HG03135 (cell line): ENCODE measurements around the gene C1QTNF2.
"Not testable (repeated sequence)": the region's sequence is repeated elsewhere in the genome, so short reads cannot be mapped to it uniquely, and the experiment has no call there.

Experiments
- ATAC-seq: cut with Tn5 transposase; IDR thresholded peaks from one replicate; pipeline ENCODE4 v1.9.1; 2021; ENCODE audit warnings: mild to moderate bottlenecking, moderate library complexity; ENCODE audit not compliant: unreplicated experiment

C1QTNF2 gene

DNA sequence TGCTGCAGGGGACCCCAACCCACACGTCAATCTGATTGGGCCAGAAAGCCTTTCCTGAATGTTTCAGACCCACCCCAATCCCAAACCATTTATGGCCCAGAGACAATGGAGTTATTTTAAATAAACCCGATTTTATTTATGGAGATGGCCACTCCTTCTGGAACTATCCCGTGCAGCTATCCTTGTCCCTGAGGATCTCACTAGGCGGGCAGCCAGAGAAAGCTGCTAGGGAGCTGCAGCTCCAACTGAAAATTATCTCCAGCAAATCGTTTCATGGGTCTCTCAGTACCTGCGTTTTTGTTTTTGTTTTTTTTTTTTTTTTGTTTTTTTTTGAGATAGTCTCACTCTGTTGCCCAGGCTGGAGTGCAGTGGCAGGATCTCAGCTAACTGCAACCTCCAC lies 23.0 kb downstream of the C1QTNF2 start:
- no peak for ATAC-seq

DNA sequence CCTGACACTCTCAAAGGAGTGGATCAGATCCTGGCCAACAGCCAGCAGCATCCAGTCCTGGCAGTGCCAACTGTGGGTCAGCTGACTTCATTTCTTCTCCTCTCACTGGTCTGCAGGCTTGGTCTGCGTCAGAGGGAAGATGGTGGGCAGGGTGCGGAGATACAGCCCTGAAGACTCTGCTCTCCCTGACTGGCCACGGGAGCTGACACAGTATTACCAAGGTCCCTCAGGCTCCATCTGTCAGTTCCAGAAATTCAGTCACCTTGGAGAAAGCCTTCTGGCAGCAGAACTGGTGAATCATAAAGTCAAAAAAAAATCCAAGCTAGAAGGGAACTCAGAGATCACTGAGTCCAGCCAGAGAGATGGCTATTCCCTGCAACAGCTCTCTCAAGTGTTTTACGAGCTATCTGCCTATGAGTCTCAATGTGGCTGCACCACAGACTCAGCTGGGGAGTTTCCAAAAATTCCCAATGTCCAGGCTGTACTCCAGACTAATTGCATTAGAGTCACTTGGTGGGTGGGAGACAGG lies 27.9 kb downstream of the C1QTNF2 start:
- ATAC-seq = no peak

- no peak for ATAC-seq
Observed at GRCh38 chr5:160341309-160341870, 29.0 kb downstream of the C1QTNF2 start.

DNA sequence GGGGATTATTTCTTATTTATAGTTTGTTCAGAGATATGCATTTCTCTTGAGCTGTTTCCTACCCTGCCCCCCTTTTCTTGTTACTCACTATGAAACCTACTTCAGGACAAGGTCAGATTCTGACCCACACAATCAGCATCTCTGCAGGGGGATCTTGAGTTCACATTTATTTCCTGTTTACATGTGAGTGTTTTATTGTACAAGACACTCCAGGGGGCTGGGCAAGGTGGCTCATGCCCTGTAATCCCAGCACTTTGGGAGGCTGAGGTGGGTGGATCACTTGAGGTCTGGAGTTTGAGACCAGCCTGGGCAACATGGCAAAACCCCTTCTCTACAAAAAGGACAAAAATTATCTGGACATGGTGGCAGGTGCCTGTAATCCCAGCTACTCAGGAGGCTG lies 29.9 kb downstream of the C1QTNF2 start:
- not testable (repeated sequence) for ATAC-seq

DNA sequence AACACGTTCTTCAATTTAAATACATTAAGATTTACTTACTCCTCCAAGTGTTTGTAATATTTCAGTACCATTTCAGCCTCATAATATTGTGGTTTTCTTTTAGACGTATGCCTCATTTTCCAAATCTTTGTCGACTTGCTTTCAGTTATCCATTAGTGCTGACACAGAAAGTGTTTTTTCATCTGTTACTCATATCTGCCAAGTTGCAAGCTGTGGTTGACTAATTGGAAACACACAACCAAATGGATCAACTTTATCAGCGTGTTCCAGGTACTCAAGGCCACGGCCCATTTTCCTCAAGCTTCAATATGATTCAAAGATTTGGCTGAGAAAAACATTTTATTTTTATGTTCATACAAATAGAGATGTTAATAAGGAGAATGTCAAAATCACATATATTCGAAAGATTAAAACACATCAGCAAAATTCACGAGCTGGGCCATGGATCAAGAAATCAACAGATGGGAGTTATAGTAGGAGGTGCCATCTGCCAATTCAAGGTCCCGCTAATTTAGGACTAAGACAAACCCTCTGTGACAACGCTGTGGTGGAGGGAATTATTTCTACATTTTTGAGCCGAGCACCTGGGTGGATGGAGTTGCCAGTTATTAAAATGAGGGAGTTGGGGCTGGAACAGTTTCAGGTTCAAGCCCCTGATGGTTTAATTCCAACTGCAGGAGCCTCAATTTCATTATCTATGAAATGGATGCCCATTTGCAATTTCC lies 30.9 kb downstream of the C1QTNF2 start:
- ATAC-seq = no peak

GRCh38 chr5:160334716-160335115 lies 35.7 kb downstream of the C1QTNF2 start:
- ATAC-seq = not testable (repeated sequence)

- ATAC-seq = no peak
Observed at GRCh38 chr5:160333721-160334120, 36.7 kb downstream of the C1QTNF2 start.

DNA sequence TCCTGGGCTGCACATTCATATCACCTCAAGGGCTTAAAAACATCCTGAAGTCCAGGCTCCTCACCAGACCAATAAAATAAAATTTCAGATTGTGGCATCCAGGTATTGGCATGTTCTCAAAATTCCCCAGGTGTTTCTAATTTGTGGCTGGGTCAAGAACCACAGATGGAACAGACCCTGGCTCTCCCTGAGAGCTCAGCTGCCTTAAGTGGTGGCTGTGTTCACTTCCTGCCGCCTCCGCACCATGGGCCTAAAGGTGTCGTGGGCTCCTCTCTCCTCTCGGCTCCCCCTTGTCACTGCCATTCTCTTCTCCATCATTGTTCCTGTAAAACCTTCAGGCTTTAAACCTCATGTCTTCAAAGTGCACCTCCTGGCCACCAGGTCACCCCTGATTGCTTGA lies 40.2 kb downstream of the C1QTNF2 start:
- no peak for ATAC-seq

DNA sequence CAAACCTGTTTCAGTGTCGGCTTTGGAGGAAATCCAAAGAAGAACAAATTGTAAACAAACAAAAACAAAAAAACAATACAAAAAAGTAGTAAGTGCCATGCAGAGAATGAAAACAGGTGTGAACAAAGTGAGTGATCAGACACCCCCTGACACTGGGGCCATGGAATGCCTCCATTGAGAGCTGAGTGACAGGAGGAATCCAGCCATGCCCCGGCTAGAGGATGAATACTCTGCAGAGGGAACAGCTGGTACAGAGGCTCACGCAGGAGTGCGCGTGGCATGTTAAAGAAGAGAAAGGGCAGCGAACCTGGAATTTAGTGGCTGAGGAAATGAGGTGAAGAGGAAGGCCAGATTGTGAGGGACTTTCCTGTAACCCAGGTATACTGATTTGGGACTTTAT lies 42.6 kb downstream of the C1QTNF2 start:
- ATAC-seq = no peak

DNA sequence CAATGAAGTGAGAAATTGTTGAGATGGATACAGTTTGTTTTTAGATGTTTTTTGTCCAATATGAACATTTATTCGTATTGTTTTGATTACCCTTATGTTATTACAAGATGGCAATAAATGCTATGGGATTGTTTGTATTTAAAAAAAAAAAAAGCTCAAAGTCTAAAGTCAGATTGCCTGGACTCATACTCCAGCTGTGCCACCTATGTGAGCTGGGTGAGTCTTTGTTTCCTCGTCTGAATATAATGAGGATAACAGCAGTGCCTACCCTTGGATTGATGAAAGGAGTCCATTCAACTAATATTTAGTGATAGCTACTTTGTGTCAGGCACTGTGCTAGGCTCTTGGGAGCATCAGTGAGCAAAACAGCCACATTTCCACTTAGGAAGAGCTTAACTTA lies 43.4 kb downstream of the C1QTNF2 start:
- no peak for ATAC-seq

GRCh38 chr5:160325716-160326115 lies 44.7 kb downstream of the C1QTNF2 start:
- no peak for ATAC-seq

- no peak for ATAC-seq
Observed at GRCh38 chr5:160324886-160325285, 45.5 kb downstream of the C1QTNF2 start.

DNA sequence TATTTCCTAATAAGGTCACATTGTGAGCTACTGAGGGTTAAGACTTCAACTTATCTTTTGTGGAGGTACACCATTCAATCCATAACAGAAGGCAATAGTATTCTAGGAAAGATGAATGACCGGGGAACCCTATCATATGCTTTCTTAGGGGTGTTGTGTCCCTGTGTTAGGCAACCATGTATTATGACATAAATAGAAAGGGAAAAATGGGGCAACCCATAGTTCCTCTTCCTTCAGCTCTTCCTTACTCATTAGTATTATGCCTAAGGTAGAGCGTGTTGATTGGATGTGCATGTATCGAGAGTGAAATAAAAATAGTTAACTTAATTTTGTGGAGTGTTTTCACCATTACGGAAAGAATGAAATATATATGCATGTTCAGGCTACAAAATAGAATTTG lies 52.0 kb downstream of the C1QTNF2 start:
- ATAC-seq = no peak

- ATAC-seq = no peak
Observed at GRCh38 chr5:160317434-160317833, 53.0 kb downstream of the C1QTNF2 start.

GRCh38 chr5:160315968-160316367 lies 54.5 kb downstream of the C1QTNF2 start:
- no peak for ATAC-seq

DNA sequence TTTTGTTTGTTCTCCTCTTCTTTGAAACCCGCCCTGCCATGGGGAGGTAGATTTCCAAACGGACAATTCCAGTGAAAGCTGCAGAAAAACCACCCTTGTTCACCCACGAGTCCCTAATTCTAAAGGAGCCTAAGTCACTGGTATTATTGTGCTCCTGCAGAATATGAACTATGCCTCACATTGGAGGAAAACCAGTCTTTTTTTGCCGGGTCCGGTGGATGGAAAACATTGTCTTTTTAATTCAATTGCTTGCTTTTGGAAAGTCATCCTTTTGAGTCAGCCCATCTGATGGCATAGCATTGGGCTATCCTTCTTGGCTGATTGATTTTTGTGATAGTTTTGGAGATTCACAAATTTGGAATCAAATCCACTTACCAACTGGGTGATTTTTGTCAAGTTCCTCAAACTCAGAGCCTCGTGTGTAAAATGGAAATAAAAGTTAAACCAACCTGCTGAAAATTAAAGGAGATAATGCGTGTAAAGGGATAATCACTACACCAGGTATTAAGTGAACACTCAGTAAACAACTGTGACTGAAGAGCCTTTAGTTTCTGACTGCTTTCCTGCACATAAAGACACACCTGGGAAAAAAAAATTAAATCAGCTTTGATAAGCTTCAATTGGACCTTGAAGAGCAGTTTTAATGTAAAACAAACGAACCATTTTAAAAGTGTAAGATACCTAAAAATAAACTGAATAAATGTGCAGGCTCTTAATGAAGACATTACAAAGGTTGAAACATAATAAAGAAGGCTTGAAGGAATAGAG lies 57.3 kb downstream of the C1QTNF2 start:
- ATAC-seq = no peak

DNA sequence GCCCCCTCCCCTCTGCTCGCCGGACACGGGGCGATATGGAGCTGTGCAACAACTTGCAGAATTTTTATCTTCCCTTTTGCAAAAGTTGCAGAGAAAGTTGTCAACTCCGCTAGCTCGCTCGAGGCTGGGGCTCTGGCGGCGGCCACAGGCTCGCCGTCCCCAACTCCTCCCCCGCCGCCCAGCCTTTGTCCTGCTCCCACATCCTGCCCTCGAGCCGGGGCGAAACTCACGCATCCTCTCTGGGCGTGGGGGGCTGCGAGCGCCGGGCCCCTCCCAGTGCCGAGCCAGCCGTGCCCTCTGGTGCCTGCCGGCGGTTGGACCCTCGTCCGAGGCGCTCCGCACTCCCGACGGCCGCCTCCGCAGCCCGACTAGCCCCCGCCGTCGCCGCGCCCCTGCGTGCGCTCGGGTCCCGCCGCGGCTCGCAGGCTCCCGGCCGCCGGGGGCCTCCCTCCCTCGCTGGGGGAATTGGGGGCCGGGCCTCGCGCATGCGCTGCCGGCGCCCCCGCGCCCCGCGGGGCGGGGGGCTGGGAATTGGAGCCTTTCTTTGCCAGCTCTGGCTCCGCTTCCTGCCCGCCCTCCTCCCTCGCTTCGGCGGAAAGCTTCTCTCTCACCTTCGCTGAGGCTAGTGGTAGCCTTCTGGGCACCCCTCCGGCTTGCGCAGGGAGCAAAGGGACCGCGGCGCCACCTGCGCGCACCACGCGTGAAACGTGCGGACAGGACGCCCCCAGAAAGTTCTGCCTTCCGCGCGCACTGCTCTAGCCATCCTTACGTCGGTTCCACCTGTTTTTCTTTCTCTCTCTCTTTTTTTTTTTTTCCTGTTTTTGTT lies 58.1 kb downstream of the C1QTNF2 start, which contains the start of gene CCNJL:
Gene CCNJL (minus strand): TSS at position 431 of the 826 bp plus-strand sequence. CDS start 641 bp downstream, outside the sequence.
- ATAC-seq = peak; percentile 47

DNA sequence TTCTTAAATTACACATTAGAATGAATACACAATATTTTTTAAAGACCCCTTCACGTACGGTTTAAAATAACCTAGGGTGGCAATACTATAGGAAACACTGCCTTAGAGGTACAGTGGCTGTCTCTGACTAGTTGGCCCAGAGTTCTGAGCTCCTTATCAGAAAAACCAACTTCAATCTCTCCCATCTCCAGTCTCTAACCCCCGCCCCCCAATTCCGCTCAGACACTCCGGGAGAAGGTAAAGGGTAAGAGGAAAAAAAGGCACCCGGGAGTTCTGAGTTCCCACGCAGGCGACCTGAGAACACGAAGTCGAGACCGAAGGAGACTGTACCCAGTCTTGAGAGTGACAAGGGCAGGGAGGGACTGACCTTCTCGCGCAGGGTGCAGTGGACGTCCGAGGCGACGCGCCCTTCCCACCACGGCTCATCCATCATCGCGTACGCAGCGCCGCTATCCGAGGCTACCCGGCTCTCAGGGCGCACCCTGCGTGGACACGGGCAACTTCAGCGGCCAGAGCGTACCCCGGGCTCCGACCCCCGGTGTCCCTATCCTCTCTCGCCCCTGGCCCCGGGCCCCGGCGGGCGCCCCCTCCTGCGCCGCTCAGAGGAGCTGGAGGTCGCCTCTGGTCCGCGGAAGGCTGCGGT lies 58.8 kb downstream of the C1QTNF2 start:
- ATAC-seq = peak; percentile 3

DNA sequence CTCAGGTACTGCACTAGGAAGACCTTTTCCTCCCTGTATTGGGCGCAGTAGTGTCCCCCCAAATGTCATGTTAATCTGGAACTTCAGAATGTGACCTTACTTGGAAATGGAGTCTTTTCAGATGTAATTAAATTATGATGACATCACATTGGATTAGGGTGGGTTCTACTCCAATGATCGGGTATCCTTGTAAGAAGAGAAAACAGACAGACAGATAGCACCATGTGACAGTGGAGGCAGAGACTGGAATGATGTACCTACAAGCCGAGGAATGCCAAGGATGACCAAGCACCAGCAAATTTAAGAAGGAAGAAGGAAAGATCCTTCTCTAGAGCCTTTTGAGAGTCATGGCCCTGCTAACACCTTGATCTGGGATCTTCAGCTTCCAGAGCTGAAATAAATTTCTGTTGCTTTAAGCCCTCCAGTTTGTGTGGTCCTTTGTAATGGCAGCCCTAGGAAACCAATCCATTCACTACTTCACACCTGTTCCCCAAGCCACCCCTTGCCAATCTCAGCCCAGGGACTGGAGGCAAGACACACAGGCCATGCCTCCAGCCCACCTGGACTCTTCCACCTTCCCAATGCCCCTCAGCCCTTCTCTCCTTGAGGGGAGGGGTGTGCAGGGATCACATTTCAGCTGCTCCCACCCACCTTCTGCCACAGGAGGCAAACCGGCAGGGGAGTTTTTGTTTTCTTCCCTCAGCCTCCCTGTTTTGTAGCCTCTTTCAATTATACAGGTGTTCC lies 59.7 kb downstream of the C1QTNF2 start:
- no peak for ATAC-seq

GRCh38 chr5:160310140-160310539 lies 60.3 kb downstream of the C1QTNF2 start:
- ATAC-seq = no peak
